Type B pancreatic cell (in vitro differentiated cells): ENCODE data around the gene AGAP2. TPM values are rescaled to one million over a fixed set of nuclear protein-coding genes. Genes with fewer than 3 reads are reported as not detected.

Experiments used
- DNase-seq: peaks from one replicate; pipeline ENCODE4 v3.0.0; 2021; ENCODE audit warnings: mixed read lengths; ENCODE audit not compliant: unreplicated experiment; ENCODE audit errors: extremely low spot score
- H3K27ac Mint-ChIP-seq: 2 replicates; pipeline ENCODE4 v1.8.0; 2021; ENCODE audit warnings: mild to moderate bottlenecking, mixed read lengths
- H3K27me3 Mint-ChIP-seq: 2 replicates; pipeline ENCODE4 v1.8.0; 2021; ENCODE audit warnings: mixed read lengths
- H3K36me3 Mint-ChIP-seq: 2 replicates; pipeline ENCODE4 v1.8.0; 2021; ENCODE audit warnings: mixed read lengths
- H3K4me1 Mint-ChIP-seq: one replicate; pipeline ENCODE4 v1.8.0; 2021; ENCODE audit warnings: mixed read lengths; ENCODE audit not compliant: unreplicated experiment
- H3K4me3 Mint-ChIP-seq: 2 replicates; pipeline ENCODE4 v1.8.0; 2021; ENCODE audit warnings: mild to moderate bottlenecking, mixed read lengths
- H3K9me3 Mint-ChIP-seq: 2 replicates; pipeline ENCODE4 v1.8.0; 2021; ENCODE audit warnings: mixed read lengths
- CTCF ChIP-seq: fragments of 200-600 bp; sonication (generic); conservative IDR thresholded peaks from 2 replicates; pipeline ENCODE4 v1.5.0; 2021; ENCODE audit warnings: antibody characterized with exemption, mild to moderate bottlenecking
- total RNA-seq: library from RNA; stranded (reverse); gene quantifications from 2 replicates; pipeline ENCODE4 v1.2.1, GENCODE V29; 2021; ENCODE audit warnings: low replicate concordance

The AGAP2 gene
- total RNA-seq, 1 donor from 2014 or later: 4.1 TPM

GRCh38 chr12:57720606-57721595 is 17.6 kb downstream of the AGAP2 start:
- Mint-ChIP-seq H3K9me3 (no peaks in the 10 kb centered on the region), H3K27me3 (peaks cover 26% of the 10 kb centered on the region), H3K4me3 (no peak overlapping the region), H3K36me3 (peaks cover 23% of the 10 kb centered on the region), H3K27ac (no peak overlapping the region), H3K4me1 (no peaks in the 10 kb centered on the region)
- DNase-seq: peak; percentile 53
- TF ChIP-seq CTCF: no peak

GRCh38 chr12:57719777-57720605 is 18.6 kb downstream of the AGAP2 start:
- TF ChIP-seq CTCF: no peak
- Mint-ChIP-seq H3K4me1 (no peaks in the 10 kb centered on the region), H3K9me3 (no peaks in the 10 kb centered on the region), H3K36me3 (peaks cover 23% of the 10 kb centered on the region), H3K27ac (no peak overlapping the region), H3K27me3 (peaks cover 20% of the 10 kb centered on the region), H3K4me3 (no peak overlapping the region)
- DNase-seq: peak; percentile 65

GRCh38 chr12:57718641-57719528 is 19.7 kb downstream of the AGAP2 start:
- DNase-seq: peak; percentile 39
- H3K27me3 Mint-ChIP-seq: peaks cover 9% of the 10 kb centered on the region
- H3K36me3 Mint-ChIP-seq: peaks cover 23% of the 10 kb centered on the region
- no peak overlapping the region for H3K4me3 Mint-ChIP-seq
- no peak overlapping the region for H3K27ac Mint-ChIP-seq
- TF ChIP-seq CTCF: no peak
- H3K9me3 Mint-ChIP-seq: no peaks in the 10 kb centered on the region
- H3K4me1 Mint-ChIP-seq: no peaks in the 10 kb centered on the region

GRCh38 chr12:57717846-57718640 is 20.5 kb downstream of the AGAP2 start:
- H3K27ac Mint-ChIP-seq: no peak overlapping the region
- no peaks in the 10 kb centered on the region for H3K9me3 Mint-ChIP-seq
- H3K4me1 Mint-ChIP-seq: no peaks in the 10 kb centered on the region
- no peak for TF ChIP-seq CTCF
- H3K36me3 Mint-ChIP-seq: peaks cover 23% of the 10 kb centered on the region
- no peak overlapping the region for H3K4me3 Mint-ChIP-seq
- peaks cover under 1% of the 10 kb centered on the region for H3K27me3 Mint-ChIP-seq
- DNase-seq: peak; percentile 40
